ENCODE data around the gene GPR155. TPM values are rescaled to one million over a fixed set of nuclear protein-coding genes. Genes with fewer than 3 reads are reported as not detected.
A peak's percentile ranks its signal among the peaks of the same experiment; 100 is the strongest.

Gene GPR155
- total RNA-seq, result 3.8 TPM
- 1 to 10 TPM; 3.0 to 4.5 (median 3.7) TPM for polyA plus RNA-seq (ENCODE audit: insufficient read depth in 1 of 8, insufficient read length in 8 of 8, low replicate concordance in 1 of 8)
- long read RNA-seq, donor 1, result 0 reads
- long read RNA-seq, donor 2, result 0 reads
- long read RNA-seq, donor 3, full-length matches to known transcripts, result 1 of 1 reads
- long read RNA-seq, donor 3, partial matches to known transcripts, result 0 of 1 reads
- long read RNA-seq, donor 3, other reads (novel, unspliced or antisense), result 0 of 1 reads
- long read RNA-seq, donor 4, result 0 reads
- long read RNA-seq, donor 5, full-length matches to known transcripts, result 2 of 2 reads
- long read RNA-seq, donor 5, partial matches to known transcripts, result 0 of 2 reads
- long read RNA-seq, donor 5, other reads (novel, unspliced or antisense), result 0 of 2 reads
- long read RNA-seq, donor 6, result 0 reads
- long read RNA-seq, donor 7, result 0 reads
- long read RNA-seq, donor 8, result 0 reads
- long read RNA-seq, donor 9, result 0 reads
- long read RNA-seq, donor 10, partial matches to known transcripts, result 8 of 9 reads
- long read RNA-seq, donor 10, other reads (novel, unspliced or antisense), result 0 of 9 reads
- long read RNA-seq, donor 11, result 0 reads

- DNase-seq, result peak; percentile 78
- H3K4me1 ChIP-seq (ENCODE audit: control insufficient read depth, insufficient read depth, low read length), result peaks cover 6% of the 10 kb centered on the region
- H3K36me3 ChIP-seq (ENCODE audit: control insufficient read depth, insufficient read depth, low read length), result no peaks in the 10 kb centered on the region
- peak within 1 kb of the TSS; percentile 93 for H3K4me3 ChIP-seq (ENCODE audit: low read length)
- WGBS (ENCODE audit: insufficient coverage), result under 1% methylated on average over 34 of the region's 42 CpGs
- H3K9me3 ChIP-seq (replicated peaks; ENCODE audit: control insufficient read depth, low read depth, low read length), result no peaks in the 10 kb centered on the region
- peak within 1 kb of the TSS; percentile 88 for H3K27ac ChIP-seq (ENCODE audit: low read length)
- no peaks in the 10 kb centered on the region for H3K27me3 ChIP-seq (ENCODE audit: control insufficient read depth, insufficient read depth, low read length)
Observed at GRCh38 chr2:174486563-174487107, at the start of gene GPR155. GPR155 (minus strand) TSS chr2:174487029; CDS start chr2:174481956, 5,073 bp downstream.

DNA sequence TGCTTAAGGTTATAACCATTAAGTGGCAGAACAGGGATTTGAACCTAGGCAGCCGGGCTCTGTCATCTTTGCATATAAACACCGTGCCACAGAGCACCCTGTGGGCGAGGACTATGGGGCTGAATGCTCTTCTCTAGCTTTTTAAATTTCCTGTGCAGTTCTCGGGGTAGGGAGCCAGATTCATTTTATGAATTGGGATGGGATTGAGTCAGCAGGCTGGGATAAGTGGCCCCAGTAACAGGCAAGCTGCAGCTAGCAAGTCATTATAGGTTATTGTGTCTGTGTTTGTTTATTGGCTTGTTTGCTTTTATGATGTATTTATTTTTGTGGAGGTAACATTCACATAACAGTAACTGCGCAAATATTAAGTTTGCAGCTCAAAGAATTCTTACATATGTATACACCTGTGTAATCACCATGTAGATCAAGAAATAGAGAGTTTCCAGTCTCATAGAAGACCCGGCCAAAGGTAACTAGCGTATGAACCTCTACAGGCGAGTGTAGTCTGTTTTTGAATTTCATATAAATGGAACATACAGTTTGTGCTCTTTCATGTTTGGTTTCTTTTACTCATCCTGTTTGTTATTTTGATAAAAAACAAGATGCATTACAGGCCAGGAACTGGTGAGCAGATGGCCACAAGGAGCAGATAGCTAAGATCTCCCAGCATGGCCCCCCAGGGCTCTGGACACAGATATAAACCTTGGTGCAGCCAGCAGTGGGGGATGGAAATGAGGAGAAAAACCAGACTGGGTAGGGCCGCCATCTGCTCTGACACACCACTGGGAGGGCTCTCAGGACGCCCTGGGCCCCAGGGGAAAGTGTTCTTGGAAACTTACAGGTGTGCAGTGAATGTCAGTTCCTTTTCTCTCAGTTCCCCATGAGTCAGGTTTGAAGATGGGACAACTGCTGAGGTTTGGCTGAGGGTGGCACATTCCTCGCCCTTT, 49.2 kb upstream of the GPR155 start:
- H3K27me3 ChIP-seq (ENCODE audit: control insufficient read depth, insufficient read depth, low read length), result no peaks in the 10 kb centered on the region
- H3K27ac ChIP-seq (ENCODE audit: low read length), result no peak overlapping the region
- H3K9me3 ChIP-seq (replicated peaks; ENCODE audit: control insufficient read depth, low read depth, low read length), result no peaks in the 10 kb centered on the region
- no peak for DNase-seq
- H3K4me3 ChIP-seq (ENCODE audit: low read length), result no peak overlapping the region
- no peaks in the 10 kb centered on the region for H3K4me1 ChIP-seq (ENCODE audit: control insufficient read depth, insufficient read depth, low read length)
- WGBS (ENCODE audit: insufficient coverage), result 80% methylated on average over 6 of the region's 11 CpGs
- H3K36me3 ChIP-seq (ENCODE audit: control insufficient read depth, insufficient read depth, low read length), result no peaks in the 10 kb centered on the region

DNA sequence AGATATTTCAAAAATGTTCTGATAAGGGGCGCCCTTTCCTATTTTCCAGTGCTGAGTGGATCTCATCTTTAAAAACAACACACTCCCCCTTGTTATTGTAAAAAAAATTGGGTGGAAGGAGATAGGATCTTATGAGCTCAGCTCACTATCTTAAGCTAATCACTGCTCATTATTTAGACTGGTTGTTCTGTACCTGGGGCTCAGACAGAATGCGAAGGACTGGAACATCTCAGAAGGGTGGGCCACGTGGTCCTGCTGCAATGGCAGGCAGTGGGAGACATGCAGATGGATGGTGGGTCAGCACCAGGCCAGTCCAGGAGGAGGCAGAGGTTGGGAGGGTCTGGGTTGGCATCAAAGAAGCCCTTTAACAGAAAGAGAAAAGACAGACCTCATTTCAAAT, 48.3 kb upstream of the GPR155 start:
- Histone ChIP-seq H3K4me1 (ENCODE audit: control insufficient read depth, insufficient read depth, low read length) (no peaks in the 10 kb centered on the region), H3K27ac (ENCODE audit: low read length) (no peak overlapping the region), H3K27me3 (ENCODE audit: control insufficient read depth, insufficient read depth, low read length) (no peaks in the 10 kb centered on the region), H3K36me3 (ENCODE audit: control insufficient read depth, insufficient read depth, low read length) (no peaks in the 10 kb centered on the region), H3K9me3 (replicated peaks; ENCODE audit: control insufficient read depth, low read depth, low read length) (no peaks in the 10 kb centered on the region), H3K4me3 (ENCODE audit: low read length) (no peak overlapping the region)
- no peak for DNase-seq
- 86% methylated on average over 2 of the region's 3 CpGs for WGBS (ENCODE audit: insufficient coverage)

GRCh38 chr2:174529916-174530315, 43.1 kb upstream of the GPR155 start:
- WGBS (ENCODE audit: insufficient coverage), result 89% methylated on average over 4 of the region's 4 CpGs
- Histone ChIP-seq H3K4me1 (ENCODE audit: control insufficient read depth, insufficient read depth, low read length) (no peaks in the 10 kb centered on the region), H3K4me3 (ENCODE audit: low read length) (no peak overlapping the region), H3K36me3 (ENCODE audit: control insufficient read depth, insufficient read depth, low read length) (no peaks in the 10 kb centered on the region), H3K27ac (ENCODE audit: low read length) (no peak overlapping the region), H3K9me3 (replicated peaks; ENCODE audit: control insufficient read depth, low read depth, low read length) (no peaks in the 10 kb centered on the region), H3K27me3 (ENCODE audit: control insufficient read depth, insufficient read depth, low read length) (no peaks in the 10 kb centered on the region)
- DNase-seq, result no peak

GRCh38 chr2:174527959-174528358, 41.1 kb upstream of the GPR155 start:
- Histone ChIP-seq H3K27me3 (ENCODE audit: control insufficient read depth, insufficient read depth, low read length) (no peaks in the 10 kb centered on the region), H3K36me3 (ENCODE audit: control insufficient read depth, insufficient read depth, low read length) (no peaks in the 10 kb centered on the region), H3K4me1 (ENCODE audit: control insufficient read depth, insufficient read depth, low read length) (no peaks in the 10 kb centered on the region), H3K9me3 (replicated peaks; ENCODE audit: control insufficient read depth, low read depth, low read length) (no peaks in the 10 kb centered on the region), H3K4me3 (ENCODE audit: low read length) (no peak overlapping the region), H3K27ac (ENCODE audit: low read length) (no peak overlapping the region)
- no peak for DNase-seq
- no CpG with 5 or more reads among the region's 3 CpGs for WGBS (ENCODE audit: insufficient coverage)

DNA sequence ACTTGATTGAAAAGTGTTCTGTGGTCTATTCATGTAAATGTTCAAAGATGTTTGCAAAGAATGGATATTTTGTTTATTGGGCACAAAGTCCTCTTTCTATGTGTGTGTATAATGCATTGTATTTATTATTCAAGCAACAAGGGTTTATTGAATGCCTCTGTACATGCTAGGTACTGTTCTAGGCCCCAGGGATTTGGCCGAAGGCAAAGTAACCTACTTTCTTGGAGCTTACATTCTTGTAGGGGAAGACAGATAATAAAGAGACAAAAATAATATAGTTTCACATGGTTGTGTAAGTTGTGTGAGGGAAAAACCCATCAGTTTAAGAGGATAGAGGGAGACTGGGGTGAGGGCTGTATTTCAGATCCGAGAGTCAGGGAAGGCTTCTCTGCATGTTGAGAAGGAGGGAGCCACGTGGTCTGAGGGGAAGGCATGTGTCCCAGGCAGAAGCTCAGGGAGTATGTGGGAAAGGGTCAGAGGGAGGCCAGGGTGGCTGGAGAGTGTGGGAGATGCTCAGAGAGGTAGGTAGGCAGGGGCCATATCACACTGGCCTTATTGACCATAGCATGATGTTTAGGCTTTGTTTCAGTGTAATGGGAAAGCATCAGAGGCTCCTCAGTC, 40.4 kb upstream of the GPR155 start:
- no peaks in the 10 kb centered on the region for H3K27me3 ChIP-seq (ENCODE audit: control insufficient read depth, insufficient read depth, low read length)
- no peak overlapping the region for H3K27ac ChIP-seq (ENCODE audit: low read length)
- no peaks in the 10 kb centered on the region for H3K9me3 ChIP-seq (replicated peaks; ENCODE audit: control insufficient read depth, low read depth, low read length)
- DNase-seq, result no peak
- no peaks in the 10 kb centered on the region for H3K36me3 ChIP-seq (ENCODE audit: control insufficient read depth, insufficient read depth, low read length)
- no peak overlapping the region for H3K4me3 ChIP-seq (ENCODE audit: low read length)
- WGBS (ENCODE audit: insufficient coverage), result 56% methylated on average over 2 of the region's 3 CpGs
- H3K4me1 ChIP-seq (ENCODE audit: control insufficient read depth, insufficient read depth, low read length), result no peaks in the 10 kb centered on the region

GRCh38 chr2:174524527-174524926, 37.7 kb upstream of the GPR155 start:
- no peaks in the 10 kb centered on the region for H3K27me3 ChIP-seq (ENCODE audit: control insufficient read depth, insufficient read depth, low read length)
- H3K36me3 ChIP-seq (ENCODE audit: control insufficient read depth, insufficient read depth, low read length), result no peaks in the 10 kb centered on the region
- H3K9me3 ChIP-seq (replicated peaks; ENCODE audit: control insufficient read depth, low read depth, low read length), result no peaks in the 10 kb centered on the region
- peak; percentile 44 for DNase-seq
- no peak overlapping the region for H3K27ac ChIP-seq (ENCODE audit: low read length)
- H3K4me1 ChIP-seq (ENCODE audit: control insufficient read depth, insufficient read depth, low read length), result no peaks in the 10 kb centered on the region
- H3K4me3 ChIP-seq (ENCODE audit: low read length), result no peak overlapping the region
- WGBS (ENCODE audit: insufficient coverage), result 85% methylated on average over 2 of the region's 2 CpGs

DNA sequence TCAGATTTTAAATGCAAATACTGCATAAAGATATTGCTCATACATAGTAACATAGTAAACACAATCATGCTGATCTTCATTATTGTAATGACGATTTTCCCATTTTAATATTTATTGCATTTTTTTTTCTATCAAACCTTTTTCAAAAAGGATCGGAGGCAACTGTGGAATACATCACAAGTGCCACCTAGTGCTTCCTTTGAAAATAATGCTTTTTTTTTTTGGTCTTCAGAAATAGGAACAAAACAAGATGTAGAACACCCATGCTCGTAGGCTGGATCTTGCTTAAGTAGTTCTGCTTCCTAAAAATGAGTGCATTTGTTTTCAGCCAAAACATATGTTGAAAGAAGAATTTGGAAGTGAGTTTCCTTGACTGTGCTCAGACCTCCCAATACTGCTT, 35.7 kb upstream of the GPR155 start:
- H3K36me3 ChIP-seq (ENCODE audit: control insufficient read depth, insufficient read depth, low read length), result no peaks in the 10 kb centered on the region

GRCh38 chr2:174518395-174518794, 31.6 kb upstream of the GPR155 start:
- Histone ChIP-seq H3K27ac (ENCODE audit: low read length) (no peak overlapping the region), H3K4me3 (ENCODE audit: low read length) (no peak overlapping the region), H3K27me3 (ENCODE audit: control insufficient read depth, insufficient read depth, low read length) (no peaks in the 10 kb centered on the region), H3K9me3 (replicated peaks; ENCODE audit: control insufficient read depth, low read depth, low read length) (no peaks in the 10 kb centered on the region), H3K4me1 (ENCODE audit: control insufficient read depth, insufficient read depth, low read length) (no peaks in the 10 kb centered on the region), H3K36me3 (ENCODE audit: control insufficient read depth, insufficient read depth, low read length) (no peaks in the 10 kb centered on the region)
- no peak for DNase-seq
- 70% methylated on average over 1 of the region's 2 CpGs for WGBS (ENCODE audit: insufficient coverage)

More for the DNA sequence above, 35.7 kb upstream of the GPR155 start:
- 25% methylated on average over 1 of the region's 3 CpGs for WGBS (ENCODE audit: insufficient coverage)
- H3K9me3 ChIP-seq (replicated peaks; ENCODE audit: control insufficient read depth, low read depth, low read length), result no peaks in the 10 kb centered on the region
- H3K27me3 ChIP-seq (ENCODE audit: control insufficient read depth, insufficient read depth, low read length), result no peaks in the 10 kb centered on the region
- no peak overlapping the region for H3K27ac ChIP-seq (ENCODE audit: low read length)
- no peaks in the 10 kb centered on the region for H3K4me1 ChIP-seq (ENCODE audit: control insufficient read depth, insufficient read depth, low read length)
- peak; percentile 46 for DNase-seq
- H3K4me3 ChIP-seq (ENCODE audit: low read length), result no peak overlapping the region

Measured in muscle of leg (tissue), 16 donors.